Activated T-cell treated with anti-CD3 and anti-CD28 coated beads, Interleukin-2, amount 50 U/mL, for 1 hour (primary cell): ENCODE results near the gene GPLD1.
"Not testable (repeated sequence)": the region's sequence is repeated elsewhere in the genome, so short reads cannot be mapped to it uniquely, and the experiment has no call there.

ENCODE experiments used
- DNase-seq: peaks from one replicate; pipeline ENCODE4 v3.0.0-alpha.2; 2020

GPLD1 gene

GRCh38 chr6:24451581-24452388 lies 37.6 kb downstream of the GPLD1 start:
- no peak for DNase-seq

- DNase-seq: no peak
These were observed 40.4 kb downstream of the GPLD1 start for GRCh38 chr6:24448828-24449525.

GRCh38 chr6:24448396-24448795 lies 41.0 kb downstream of the GPLD1 start:
- DNase-seq: no peak

DNA sequence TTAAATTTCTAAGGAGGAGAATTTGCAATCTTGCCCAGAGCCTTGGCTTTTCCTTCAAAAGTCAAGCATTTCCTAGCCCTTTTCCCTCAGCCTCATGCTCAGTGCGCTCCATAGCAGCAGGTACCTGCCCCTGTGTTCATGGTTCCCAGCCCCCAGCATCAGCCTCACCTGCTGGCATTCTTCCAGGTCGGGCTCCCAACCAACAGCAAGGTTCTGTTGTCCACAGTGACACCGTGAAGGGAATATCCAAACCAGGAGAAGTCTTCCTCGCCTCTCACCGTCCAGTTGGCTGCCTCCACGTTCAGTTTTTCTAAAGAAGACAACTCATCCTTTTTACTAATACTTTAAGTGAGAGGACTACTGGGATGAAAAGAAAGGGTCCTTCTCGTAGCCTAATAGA lies 42.7 kb downstream of the GPLD1 start:
- no peak for DNase-seq

DNA sequence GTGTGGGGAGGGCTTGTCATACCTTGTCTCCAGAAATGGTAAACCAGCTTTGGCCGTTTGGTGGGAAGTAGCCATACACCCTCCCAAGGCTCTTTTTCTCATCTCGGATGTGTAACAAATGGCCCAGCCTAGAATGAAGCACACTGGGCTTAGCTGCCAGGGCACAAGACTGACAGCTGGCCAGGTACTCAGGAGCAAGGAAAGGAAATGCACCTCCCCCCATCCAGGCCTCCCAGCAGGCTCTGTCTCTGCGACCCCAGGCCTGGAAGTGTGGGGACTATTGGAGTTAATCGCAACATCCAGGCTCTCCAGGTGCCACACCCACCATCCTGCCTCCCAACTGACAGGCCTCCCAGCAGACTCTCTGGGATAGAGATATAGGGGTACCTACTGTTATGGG lies 43.7 kb downstream of the GPLD1 start:
- no peak for DNase-seq

GRCh38 chr6:24444588-24444987 lies 44.8 kb downstream of the GPLD1 start:
- DNase-seq: no peak

DNA sequence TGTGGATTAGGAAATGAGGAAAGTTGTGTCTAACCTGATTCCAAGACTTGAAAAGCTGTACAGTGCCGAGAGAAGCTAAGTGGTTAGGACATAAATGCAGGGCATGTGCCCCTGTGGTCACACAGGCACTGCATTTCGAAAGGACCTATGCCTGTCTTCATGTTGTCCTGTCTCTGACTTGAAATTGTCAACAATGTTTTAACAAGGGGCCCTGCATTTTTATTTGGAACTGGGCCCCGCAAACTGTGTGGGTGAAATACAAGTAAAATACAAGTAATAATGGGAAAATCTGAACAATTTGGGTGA lies 47.8 kb downstream of the GPLD1 start:
- no peak for DNase-seq

DNA sequence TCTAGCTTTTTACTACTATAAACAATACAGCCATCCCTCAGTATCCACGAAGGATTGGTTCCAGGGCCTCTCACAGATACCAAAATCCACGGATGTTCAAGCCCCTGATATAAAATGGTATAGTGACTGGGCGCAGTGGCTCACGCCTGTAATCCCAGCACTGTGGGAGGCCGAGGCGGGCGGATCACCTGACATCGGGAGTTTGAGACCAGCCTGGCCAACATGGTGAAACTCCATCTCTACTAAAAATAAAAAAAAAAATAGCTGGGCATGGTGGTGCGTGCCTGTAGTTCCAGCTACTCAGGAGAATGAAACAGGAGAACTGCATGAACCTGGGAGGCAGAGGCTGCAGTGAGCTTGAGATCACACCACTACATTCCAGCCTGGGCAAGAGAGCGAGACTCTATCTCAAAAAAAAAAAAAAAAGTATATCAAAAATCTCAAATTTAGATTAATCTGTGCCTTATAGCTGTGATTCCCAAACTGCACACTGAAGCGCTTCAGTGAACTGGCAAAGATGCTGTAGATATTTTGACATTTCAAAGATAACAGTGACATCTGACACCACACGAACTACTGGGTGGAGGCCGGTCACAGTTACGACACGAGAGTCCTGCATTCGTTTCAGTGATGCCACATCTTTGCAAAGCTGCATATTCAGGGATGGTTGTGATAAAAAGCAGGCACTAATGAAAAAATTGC lies 48.3 kb downstream of the GPLD1 start:
- no peak for DNase-seq

GRCh38 chr6:24439858-24440539 lies 49.4 kb downstream of the GPLD1 start:
- DNase-seq: no peak

GRCh38 chr6:24436979-24437378 lies 52.4 kb downstream of the GPLD1 start:
- DNase-seq: no peak

GRCh38 chr6:24432611-24433010 lies 56.8 kb downstream of the GPLD1 start:
- DNase-seq: no peak

- no peak for DNase-seq
These were observed 58.3 kb downstream of the GPLD1 start for GRCh38 chr6:24431045-24431451.

GRCh38 chr6:24430086-24430485 lies 59.3 kb downstream of the GPLD1 start:
- DNase-seq: no peak

- DNase-seq: no peak
These were observed 60.2 kb downstream of the GPLD1 start for GRCh38 chr6:24429146-24429545.

- DNase-seq: no peak
These were observed 60.8 kb downstream of the GPLD1 start for GRCh38 chr6:24428615-24429014.

DNA sequence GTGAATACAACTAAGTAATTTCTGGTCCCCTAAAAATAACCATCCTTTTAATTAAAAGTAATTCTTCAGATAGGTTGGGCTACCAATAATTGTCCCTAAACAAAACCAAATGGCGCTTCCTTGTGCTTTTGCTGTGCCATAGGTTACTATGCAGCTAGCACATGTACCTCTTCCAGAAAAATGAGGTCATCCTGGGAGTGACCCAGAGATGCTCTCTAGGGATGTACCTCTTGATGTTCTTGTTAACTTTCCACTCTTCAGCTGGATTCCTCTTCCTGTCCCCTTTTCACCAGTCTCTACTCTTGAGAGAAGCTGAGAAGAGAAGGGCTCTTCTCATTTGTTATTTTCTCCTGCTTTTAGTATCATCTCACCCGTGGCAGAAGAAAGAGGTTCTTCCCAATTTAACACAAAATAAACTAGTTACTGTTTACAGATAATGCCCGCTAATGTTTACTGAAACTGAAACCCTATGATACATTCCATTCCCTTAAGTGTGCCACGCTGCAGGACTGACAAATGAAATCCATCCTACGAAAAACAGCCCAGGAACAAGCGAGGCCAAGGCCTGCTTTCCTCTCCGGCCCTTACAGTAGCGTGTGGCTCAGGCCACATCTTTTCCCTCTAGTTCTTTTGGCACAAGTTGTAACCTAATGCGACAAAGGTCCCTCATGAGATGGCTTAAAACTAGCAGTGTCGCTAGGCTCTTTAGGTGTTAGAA lies 62.5 kb downstream of the GPLD1 start:
- DNase-seq: no peak

DNA sequence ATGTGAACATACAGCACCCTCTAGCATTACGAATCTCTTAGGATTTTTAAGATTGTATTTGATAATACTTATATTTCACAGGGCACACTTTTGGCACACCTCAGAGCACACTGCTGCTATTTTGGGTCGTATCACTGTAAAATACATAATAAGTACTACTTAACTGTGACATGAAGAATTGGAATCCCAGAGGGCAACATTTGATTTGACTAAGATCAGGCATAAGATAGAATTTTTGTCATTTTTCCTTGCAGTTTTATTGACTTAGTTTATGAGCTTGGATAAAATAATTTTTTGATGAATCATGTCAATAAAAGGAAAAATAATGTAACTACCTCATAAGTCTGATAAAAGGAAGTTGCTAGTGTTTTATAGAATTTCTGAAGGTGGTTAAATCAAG lies 64.3 kb downstream of the GPLD1 start:
- no peak for DNase-seq

DNA sequence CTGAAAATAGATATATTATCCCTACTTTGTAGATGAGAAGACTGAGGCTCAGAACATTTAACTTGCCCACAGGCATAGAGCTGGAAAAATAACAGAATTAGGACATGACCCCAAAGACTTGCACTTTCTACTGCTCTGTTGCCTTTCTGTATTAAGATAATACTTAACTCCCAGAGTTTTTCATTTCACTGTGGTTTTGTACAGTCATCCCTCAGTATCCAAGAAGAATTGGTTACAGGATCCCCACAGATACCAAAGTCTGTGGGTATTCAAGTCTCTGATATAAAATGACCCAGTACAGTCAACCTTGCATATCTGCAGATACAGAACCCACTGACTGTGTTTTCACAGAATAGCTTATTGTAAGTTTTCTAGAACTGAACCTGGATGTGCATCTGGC lies 69.9 kb downstream of the GPLD1 start:
- no peak for DNase-seq

DNA sequence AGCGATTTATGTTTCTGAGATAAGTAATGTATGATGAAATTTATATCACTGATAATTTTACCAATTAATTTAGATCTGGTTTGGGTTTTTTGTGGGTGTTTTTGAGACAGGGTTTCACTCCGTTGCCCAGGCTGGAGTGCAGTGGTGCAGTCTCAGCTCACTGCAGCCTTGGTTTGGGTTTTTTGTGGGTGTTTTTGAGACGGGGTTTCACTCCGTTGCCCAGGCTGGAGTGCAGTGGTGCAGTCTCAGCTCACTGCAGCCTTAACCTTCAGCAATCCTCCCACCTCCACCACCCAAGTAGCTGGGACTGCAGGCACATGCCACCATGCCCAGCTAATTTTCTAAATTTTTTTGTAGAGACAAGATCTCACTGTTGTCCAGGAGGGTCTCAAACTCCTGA lies 73.6 kb downstream of the GPLD1 start:
- DNase-seq: no peak

- DNase-seq: not testable (repeated sequence)
These were observed 74.8 kb downstream of the GPLD1 start for GRCh38 chr6:24414531-24414930.

DNA sequence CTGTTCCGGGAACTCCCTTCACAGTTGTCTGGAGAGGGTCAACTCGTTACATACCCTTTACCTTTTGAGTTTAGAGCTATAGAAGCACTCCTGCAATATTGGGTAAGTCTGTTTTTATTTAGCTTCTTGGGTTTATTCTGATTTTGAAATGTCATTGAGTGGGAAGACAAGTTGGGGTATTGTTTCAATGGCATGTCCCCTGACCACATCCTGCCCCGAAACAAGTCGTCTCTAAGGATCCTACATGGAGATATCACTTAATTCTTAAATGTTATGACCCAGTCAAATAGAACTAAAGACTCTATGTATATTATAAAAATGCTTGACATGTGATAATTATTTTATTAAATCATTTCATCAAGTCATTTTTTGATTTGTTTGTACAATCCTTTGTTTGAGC lies 77.1 kb downstream of the GPLD1 start:
- no peak for DNase-seq

DNA sequence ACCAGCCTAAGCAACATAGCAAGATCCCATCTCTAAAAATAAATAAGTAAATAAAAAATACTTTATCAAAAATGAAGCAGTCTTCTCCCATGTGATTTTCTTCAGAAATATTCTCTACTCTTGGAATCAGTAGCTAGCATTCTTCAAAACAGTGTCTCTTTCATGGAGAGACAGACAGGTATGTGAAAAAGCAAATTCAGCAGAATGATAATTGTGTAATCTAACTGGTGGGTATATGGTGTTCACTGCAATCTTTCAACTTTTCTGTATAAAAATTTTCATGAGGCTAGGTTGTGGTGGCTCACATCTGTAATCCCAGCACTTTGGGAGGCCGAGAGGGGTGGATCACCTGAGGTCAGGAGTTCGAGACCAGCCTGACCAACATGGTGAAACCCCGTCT lies 78.8 kb downstream of the GPLD1 start:
- DNase-seq: no peak
